GM18508 (cell line): ENCODE results near the gene RUFY4.
A peak's percentile ranks its signal among the peaks of the same experiment; 100 is the strongest.

Source experiments
- ATAC-seq: cut with Tn5 transposase; IDR thresholded peaks from one replicate; pipeline ENCODE4 v1.9.1; 2021; ENCODE audit warnings: moderate number of reproducible peaks; ENCODE audit not compliant: insufficient read depth, unreplicated experiment

Gene RUFY4

GRCh38 chr2:218059289-218059688 is 9.8 kb upstream of the RUFY4 start:
- ATAC-seq = no peak

- ATAC-seq = no peak
These were observed 8.9 kb upstream of the RUFY4 start for GRCh38 chr2:218060118-218060517.

- ATAC-seq = no peak
These were observed 7.9 kb upstream of the RUFY4 start for GRCh38 chr2:218060950-218061660.

GRCh38 chr2:218063486-218063885 is 5.6 kb upstream of the RUFY4 start:
- peak; percentile 50 for ATAC-seq

GRCh38 chr2:218063896-218064295 is 5.2 kb upstream of the RUFY4 start:
- no peak for ATAC-seq

GRCh38 chr2:218065239-218066006 is 3.6 kb upstream of the RUFY4 start:
- no peak for ATAC-seq

- no peak for ATAC-seq
These were observed 2.0 kb upstream of the RUFY4 start for GRCh38 chr2:218066926-218067515.

GRCh38 chr2:218067523-218067922 is 1.5 kb upstream of the RUFY4 start:
- ATAC-seq = no peak

GRCh38 chr2:218069606-218070300 is 700 bp downstream of the RUFY4 start:
- ATAC-seq = no peak

- ATAC-seq = no peak
These were observed 1.5 kb downstream of the RUFY4 start for GRCh38 chr2:218070587-218070986.

GRCh38 chr2:218071218-218071937 is 2.3 kb downstream of the RUFY4 start:
- no peak for ATAC-seq

- ATAC-seq = no peak
These were observed 2.9 kb downstream of the RUFY4 start for GRCh38 chr2:218072002-218072401.

- no peak for ATAC-seq
These were observed 3.5 kb downstream of the RUFY4 start for GRCh38 chr2:218072478-218073024.

- no peak for ATAC-seq
These were observed 4.1 kb downstream of the RUFY4 start for GRCh38 chr2:218073185-218073584.

GRCh38 chr2:218074031-218074430 is 5.0 kb downstream of the RUFY4 start:
- no peak for ATAC-seq

- no peak for ATAC-seq
These were observed 7.1 kb downstream of the RUFY4 start for GRCh38 chr2:218075975-218076811.

- no peak for ATAC-seq
These were observed 8.6 kb downstream of the RUFY4 start for GRCh38 chr2:218077464-218078216.
